KOPT-K1 (cell line): ENCODE data around the gene GMDS.

ENCODE experiments used
- H3K27ac ChIP-seq: fragments of 200-600 bp; sonication (generic); 2 replicates; pipeline ENCODE4 v1.5.1; 2016; ENCODE audit warnings: antibody characterized with exemption, mild to moderate bottlenecking, low read depth, low read length; ENCODE audit not compliant: poor library complexity, severe bottlenecking
- H3K36me3 ChIP-seq: fragments of 200-600 bp; sonication (generic); 2 replicates; pipeline ENCODE4 v1.5.1; 2017; ENCODE audit warnings: antibody characterized with exemption, mild to moderate bottlenecking, low read length, moderate library complexity; ENCODE audit not compliant: insufficient read depth
- H3K9me3 ChIP-seq: fragments of 200-600 bp; sonication (generic); 2 replicates; pipeline ENCODE4 v1.5.1; 2017; ENCODE audit warnings: antibody characterized with exemption, low read length, mild to moderate bottlenecking; ENCODE audit not compliant: insufficient read depth, poor library complexity, severe bottlenecking

Gene GMDS

DNA sequence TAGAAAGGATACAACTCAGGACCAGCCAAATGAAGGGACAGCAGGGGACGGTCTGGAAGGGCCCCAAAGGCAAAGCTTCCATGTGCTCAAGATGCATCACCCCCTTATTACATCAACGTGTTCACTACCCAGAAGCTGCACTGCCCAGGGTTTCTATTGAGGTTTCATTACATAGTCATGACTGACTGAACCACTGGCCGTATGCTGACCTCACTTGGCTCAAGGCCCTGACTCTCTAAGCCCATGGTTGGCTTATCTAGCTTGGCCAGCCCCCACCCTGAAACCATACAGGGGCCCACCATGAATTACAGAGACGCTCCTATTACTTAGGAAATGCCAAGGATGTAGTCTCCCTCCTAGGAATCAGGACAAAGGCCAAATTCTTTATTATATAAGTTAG, 456.3 kb downstream of the GMDS start:
- H3K9me3 ChIP-seq, result no peaks in the 10 kb centered on the region
- no peak overlapping the region for H3K27ac ChIP-seq
- no peaks in the 10 kb centered on the region for H3K36me3 ChIP-seq

DNA sequence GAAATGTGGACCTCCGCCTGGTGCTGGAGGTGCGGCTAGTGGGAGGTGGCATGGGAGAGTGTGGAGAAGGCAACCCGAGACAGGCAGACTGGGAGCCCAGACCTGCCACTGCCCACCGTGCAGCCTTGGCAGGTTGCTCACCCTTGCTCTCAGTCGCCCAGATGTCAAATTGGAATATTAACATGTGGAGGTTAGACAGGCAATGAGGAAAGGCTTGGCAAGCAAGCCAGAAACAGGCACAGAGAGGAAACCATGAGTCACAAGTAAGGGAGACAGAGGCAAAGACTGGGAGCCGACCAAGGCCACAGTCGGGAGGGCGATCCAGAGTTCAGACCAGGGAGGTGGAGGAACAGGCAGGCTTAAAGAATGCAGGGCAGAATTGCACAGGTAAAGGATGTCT, 457.5 kb downstream of the GMDS start:
- no peaks in the 10 kb centered on the region for H3K36me3 ChIP-seq
- H3K27ac ChIP-seq, result no peak overlapping the region
- no peaks in the 10 kb centered on the region for H3K9me3 ChIP-seq

DNA sequence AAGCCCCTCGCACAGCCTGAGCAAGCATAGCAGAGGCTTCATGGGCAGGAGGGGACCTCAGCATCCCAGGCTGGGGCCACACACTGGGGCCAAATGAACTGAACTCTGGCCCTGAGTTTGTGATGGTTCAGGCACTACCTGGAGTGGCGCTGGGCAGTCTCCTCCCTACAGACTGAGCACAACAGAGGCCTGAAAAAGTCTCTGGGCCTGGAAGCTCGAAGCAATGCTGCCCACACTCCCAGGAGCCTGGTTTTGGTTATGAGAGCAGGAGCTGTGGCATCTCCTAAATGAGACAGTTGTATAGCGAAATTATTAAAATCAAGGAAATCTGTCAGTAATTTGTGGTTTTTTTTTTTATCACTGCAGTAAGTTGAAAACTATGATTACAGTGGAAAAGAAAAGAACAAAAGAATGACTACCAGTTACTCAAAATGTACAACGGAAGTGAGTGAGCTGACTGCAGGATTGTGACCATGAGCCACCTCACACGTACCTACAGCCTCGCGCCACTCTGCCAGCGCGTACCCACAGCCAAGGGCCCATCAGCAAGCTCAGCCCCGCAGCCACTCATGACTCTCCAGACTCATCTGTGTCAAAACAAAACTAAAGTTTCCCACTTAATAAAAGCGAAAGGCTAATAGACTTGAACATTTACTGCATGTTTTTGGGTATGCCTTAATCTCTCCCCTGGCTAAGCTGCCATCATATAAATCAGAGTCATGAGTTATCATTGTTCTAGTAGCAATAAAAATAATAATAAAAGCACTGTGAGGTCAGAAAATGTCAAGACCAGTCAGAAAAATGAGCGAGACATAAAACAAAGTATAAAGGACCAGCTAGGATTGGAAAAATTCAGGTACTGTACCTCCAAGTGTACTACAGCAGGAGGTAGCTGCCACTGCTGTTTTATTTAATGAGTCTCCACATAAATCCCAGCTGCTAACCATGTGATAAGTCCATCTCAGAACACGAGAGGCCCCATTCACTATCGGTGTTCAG, 458.7 kb downstream of the GMDS start:
- Histone ChIP-seq H3K9me3 (no peaks in the 10 kb centered on the region), H3K27ac (no peak overlapping the region), H3K36me3 (no peaks in the 10 kb centered on the region)

DNA sequence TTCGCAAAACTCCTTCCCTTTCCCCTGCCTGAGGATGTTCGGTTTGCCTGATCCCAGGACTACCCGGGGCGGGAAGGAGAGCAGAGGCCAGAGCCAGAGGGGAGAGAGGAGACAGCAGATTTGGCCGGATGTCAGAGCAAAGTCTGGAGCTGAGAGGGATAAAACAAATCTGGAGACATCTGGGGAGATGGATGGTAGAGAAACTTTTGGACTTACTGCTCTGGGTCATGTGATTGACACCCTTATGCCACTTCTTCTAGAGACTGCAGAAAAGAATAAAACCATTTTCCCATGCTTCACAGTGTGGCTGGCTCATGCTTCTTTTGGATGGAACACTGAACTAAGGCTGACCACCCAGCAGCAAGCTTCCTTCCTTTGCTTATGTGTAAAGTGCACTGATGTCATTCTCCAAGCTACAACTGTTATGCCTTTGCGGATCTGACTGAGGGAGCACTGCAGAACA, 461.0 kb downstream of the GMDS start:
- Histone ChIP-seq H3K27ac (no peak overlapping the region), H3K9me3 (no peaks in the 10 kb centered on the region), H3K36me3 (no peaks in the 10 kb centered on the region)

DNA sequence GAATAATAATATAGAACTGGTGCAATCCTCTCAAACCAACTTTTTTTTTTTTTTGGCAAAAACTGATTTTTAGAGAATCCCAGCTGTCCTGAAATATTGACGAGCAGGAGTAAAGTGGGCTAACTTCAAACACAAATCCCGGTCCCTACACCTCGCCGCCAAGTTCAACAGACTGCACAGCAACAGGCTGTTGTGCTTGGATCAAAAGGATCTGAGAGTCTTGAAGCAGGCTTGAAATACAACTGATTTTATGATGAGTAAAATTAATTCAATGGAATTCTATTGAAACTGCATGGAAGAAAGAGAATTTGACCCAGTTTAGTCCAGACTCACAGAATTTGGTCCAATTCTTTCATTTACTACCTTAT, 463.6 kb downstream of the GMDS start:
- no peaks in the 10 kb centered on the region for H3K36me3 ChIP-seq
- H3K27ac ChIP-seq, result no peak overlapping the region
- H3K9me3 ChIP-seq, result no peaks in the 10 kb centered on the region

DNA sequence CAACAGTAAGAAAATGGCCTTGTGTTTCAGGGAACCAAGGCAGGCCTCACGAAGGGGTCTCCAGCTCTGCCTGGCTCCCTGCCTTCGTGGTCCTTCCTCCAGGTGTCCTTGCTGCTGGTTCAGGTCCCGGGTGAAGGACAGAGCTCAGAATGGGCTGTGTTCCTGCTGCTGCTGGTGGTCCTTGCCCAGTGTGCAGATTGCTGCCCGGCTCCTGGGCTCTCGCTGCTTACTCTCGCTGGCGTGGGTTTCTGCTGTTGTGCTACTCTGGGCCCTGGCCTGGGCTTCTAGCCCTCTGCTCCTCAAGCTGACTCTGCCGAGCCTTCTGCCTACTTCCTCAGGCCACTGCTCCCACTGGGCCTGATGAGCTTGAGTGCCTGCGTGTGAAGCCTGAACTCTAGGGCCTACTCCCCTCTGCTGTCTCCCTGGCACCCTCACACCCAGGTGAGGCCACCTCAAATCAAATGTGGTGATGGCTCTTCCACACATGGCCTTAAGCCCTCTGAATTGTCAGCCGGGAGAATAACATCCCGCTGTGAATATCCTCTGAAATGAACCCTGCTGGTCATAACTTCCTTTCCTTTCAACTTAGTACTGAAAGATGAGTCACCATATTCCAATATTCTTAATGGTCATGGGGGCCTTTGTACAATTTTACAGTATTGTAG, 464.1 kb downstream of the GMDS start:
- Histone ChIP-seq H3K9me3 (no peaks in the 10 kb centered on the region), H3K27ac (no peak overlapping the region)

DNA sequence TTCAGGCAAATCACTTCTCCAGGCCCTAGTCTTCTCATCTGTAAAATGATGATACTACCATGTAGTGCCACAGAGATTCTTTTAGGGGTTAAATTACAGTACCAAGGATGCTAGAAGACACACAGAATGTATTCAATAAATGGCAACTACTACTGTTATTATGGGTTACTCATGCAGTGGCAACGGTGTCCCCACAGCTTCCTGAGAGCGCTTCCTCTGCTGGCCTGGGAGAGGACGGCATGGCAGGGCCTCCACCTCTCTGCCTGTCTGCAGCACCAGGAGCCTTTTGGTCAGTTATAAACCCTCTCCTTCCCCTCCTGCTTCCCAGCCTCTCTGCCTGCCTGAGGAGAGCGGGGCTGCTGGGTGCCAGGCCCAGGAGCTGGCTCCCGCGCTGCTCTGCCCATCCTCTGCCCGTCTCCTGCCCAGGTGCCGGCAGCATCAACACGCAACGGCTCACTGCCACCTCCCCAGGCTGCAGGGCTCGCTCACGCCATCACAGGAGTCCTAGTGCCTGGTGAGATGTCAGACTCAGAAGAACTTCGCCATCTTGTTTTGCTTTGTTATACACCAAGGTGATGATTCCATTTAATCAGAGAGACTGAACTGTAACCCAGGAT, 465.0 kb downstream of the GMDS start:
- H3K9me3 ChIP-seq, result no peaks in the 10 kb centered on the region
- no peak overlapping the region for H3K27ac ChIP-seq
- H3K36me3 ChIP-seq, result no peaks in the 10 kb centered on the region

More for the DNA sequence above, 464.1 kb downstream of the GMDS start:
- H3K36me3 ChIP-seq, result no peaks in the 10 kb centered on the region

DNA sequence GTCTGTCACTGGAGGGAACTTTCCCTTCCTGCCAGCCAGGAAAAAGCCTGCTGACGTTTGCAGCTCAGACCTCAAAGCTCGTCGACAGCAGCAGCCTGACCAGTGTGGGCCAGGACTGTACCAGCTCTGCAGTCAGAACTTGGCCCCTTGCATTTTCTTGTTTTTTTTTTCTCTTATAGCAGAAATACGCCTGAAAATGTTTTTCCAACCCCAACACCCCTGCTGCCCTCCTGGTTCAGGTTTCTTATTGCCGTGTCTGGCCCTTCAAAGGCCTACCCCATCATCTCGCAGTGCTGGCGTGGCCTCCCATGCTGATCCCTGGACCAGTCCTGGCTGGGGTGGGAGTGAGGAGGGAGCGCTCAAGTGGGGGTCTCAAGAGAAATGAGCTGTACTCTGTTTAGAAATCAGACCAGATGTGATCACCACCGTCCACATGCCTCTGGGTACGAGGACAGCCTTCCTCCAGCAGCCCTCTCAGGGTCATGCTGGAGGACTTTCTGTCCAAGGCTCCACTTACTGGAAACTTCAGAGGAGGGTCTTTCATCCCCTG, 466.6 kb downstream of the GMDS start:
- H3K36me3 ChIP-seq, result no peaks in the 10 kb centered on the region
- H3K9me3 ChIP-seq, result no peaks in the 10 kb centered on the region
- H3K27ac ChIP-seq, result no peak overlapping the region

DNA sequence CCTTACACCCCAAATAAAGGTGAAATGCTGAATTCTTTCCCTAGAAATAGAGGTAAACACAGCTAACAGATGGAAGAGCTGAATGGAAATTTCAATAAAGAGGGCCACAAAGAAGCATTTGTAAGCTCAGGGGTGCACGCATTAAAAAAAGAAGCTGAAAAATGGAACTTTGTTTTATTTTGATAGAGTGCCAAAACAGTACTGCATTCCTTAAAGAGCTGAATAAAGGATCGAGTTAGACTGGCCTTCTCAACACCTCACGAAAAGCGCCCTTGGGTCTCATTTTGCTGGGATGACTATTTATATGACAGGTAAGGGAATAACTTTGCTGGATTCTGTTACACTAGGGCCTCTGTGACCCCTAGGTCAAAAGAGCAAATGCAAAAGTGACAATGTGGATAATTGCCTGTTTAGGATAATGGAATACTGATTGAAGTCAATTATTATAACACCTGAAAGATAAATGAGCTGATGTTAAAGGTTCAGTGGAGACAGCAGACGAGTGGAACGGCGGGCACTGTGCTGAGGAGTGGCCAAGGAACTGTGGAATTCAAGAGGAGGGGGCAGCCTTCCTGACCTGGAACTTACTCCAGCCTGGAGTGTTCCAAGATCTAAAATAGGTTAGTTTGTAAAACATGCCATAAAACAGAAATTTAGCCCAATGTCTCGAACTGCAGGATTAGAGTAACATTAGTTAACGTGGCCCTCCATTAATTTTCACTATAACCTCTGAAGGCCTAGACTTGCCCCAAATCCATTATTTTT, 467.3 kb downstream of the GMDS start:
- Histone ChIP-seq H3K36me3 (no peaks in the 10 kb centered on the region), H3K9me3 (no peaks in the 10 kb centered on the region), H3K27ac (no peak overlapping the region)

DNA sequence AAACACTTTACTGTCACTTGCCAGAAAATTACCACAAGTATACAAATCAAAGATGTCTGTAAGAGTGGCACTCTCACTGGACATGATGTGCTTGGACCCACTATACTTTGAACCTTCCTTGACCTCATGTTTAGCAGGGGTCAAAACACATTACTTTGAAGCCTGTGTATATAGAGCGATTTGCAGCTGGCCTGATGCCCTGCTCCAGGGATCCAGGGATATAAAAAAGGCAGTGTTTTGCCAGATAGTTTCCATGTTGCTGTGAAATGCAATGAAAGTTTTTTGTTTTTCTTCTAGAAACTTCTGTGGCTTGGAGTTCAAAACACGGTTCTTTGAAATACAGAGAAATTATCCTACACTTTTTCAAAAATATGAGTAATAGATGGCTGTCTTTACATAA, 470.0 kb downstream of the GMDS start:
- H3K9me3 ChIP-seq, result no peaks in the 10 kb centered on the region
- H3K27ac ChIP-seq, result no peak overlapping the region
- H3K36me3 ChIP-seq, result no peaks in the 10 kb centered on the region

DNA sequence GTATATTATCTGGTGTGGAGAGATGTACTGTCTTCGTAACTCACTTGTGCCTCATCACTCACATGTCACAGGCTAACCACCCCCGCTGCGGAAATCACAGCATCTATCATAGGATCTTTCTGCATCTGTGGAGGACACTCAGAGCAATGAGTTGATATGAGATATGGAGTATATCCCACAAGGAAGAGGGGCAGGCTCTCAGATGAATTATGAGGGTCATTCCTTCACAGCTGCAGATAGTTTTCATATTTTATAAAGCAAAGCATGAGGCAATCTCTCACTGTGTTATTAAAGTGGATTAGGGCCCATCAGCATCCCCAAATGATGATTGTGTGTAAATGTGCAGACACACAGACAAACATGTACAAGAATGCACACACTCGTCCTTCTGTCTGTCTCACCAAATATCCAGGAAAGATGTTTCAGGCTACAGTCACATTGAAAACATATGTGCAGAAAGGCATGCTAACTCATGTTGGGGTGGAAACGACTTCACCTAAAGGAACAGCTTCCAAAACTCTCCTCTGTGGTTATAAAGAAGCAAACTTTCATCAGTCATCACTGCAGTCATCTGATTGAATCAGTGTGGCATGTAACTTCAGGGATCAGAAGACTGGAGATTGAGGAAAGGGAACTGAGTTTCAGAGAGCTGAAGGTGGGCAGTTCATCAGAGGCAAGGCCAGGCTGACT, 471.0 kb downstream of the GMDS start:
- Histone ChIP-seq H3K36me3 (no peaks in the 10 kb centered on the region), H3K9me3 (no peaks in the 10 kb centered on the region), H3K27ac (no peak overlapping the region)

DNA sequence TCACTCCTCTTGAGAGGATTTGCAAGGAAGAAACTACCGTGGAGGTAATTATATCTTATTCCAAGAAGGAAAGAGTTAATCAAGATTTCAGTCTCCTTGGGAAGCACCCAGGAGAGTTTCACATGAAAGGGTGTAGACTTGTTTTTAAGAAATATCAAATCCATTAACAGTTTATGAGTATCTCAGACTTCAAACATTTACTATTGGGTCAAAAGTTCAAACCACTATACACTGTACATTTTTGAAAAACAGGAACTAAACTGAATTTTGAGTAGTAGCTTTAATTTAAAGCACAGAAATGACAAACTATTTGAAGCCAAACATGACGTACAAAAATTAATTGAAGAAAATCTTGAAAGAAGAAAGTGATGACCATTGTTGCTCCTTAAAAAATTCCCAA, 471.7 kb downstream of the GMDS start:
- Histone ChIP-seq H3K27ac (no peak overlapping the region), H3K36me3 (no peaks in the 10 kb centered on the region), H3K9me3 (no peaks in the 10 kb centered on the region)

DNA sequence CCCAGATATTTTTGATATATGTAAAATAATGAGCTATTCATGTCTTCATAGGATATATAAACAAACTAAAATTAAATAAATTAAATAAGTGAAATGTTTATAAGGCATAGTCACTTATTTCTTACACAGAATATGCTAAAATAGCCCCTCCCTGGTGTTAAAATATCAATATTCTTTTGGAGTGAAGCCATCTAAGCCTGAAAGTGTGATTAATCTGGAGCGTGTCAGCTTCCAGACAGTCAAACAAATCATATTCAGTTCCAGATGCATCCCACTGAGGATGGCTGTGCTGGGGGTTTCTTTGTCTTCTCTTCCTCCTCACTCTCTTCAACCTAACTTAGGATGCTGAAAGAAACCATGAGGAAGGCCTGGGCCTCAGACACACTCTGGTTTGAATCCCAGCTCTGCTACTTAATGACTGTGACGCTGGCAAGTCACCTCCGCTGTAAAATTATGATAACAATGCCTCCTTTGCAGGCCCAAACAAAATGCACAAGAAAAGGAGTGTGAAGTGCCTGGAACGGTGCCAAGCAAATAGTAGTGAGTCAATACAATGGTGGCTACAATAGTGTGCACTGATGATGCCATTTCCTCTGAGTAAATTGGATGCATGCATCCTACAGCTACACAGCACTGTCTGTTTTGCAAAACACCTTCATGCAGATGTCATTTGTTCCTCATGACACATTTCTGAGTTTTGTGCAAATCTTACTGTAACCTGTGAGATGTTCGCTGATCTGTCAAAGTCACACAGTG, 474.3 kb downstream of the GMDS start:
- Histone ChIP-seq H3K27ac (peak overlapping the region; percentile 58), H3K36me3 (no peaks in the 10 kb centered on the region), H3K9me3 (no peaks in the 10 kb centered on the region)
